K562 (cell line): Measurements from ENCODE around the gene LBHD1. TPM values are rescaled to one million over a fixed set of nuclear protein-coding genes. Genes with fewer than 3 reads are reported as not detected.

ENCODE experiments used
- CBX8 ChIP-seq: fragments of 200-600 bp; sonication (generic); IDR thresholded peaks from 2 replicates; pipeline ENCODE4 v1.6.1; 2012; ENCODE audit warnings: borderline replicate concordance, mixed run types, low read depth, mild to moderate bottlenecking, moderate library complexity, mixed read lengths, low read length, control low read depth, inconsistent platforms; ENCODE audit not compliant: poor library complexity, severe bottlenecking; ENCODE audit errors: extremely low read depth
- EGR1 ChIP-seq: fragments of 450-650 bp; conservative IDR thresholded peaks from 2 replicates; pipeline ENCODE4 v1.6.1; 2017; ENCODE audit warnings: mild to moderate bottlenecking
- HDGF ChIP-seq: fragments of 450-650 bp; IDR thresholded peaks from 2 replicates; pipeline ENCODE4 v1.6.1; 2016
- KDM2B ChIP-seq: fragments of 250-450 bp; sonication (Bioruptor Pico); IDR thresholded peaks from 2 replicates; pipeline ENCODE4 v1.8.0; 2021; ENCODE audit warnings: mild to moderate bottlenecking, moderate library complexity
- MAFF ChIP-seq: IDR thresholded peaks from 2 replicates; pipeline ENCODE4 v1.6.1; 2012; ENCODE audit warnings: low read length, improper control_type of control experiment
- SETDB1 ChIP-seq: IDR thresholded peaks from one replicate; pipeline ENCODE4 v1.6.1; 2012; ENCODE audit warnings: low read length, control low read depth, inconsistent platforms
- ZEB2 ChIP-seq: fragments of 450-650 bp; IDR thresholded peaks from 2 replicates; pipeline ENCODE4 v1.6.1; 2016
- ZNF24 ChIP-seq: fragments of 450-650 bp; IDR thresholded peaks from 2 replicates; pipeline ENCODE4 v1.6.1; 2016
- ZNF324 ChIP-seq: fragments of 250-450 bp; sonication (Bioruptor Pico); IDR thresholded peaks from 2 replicates; pipeline ENCODE4 v1.4.0; 2020; ENCODE audit warnings: mild to moderate bottlenecking
- ZNF780A ChIP-seq: fragments of 250-450 bp; sonication (Bioruptor Pico); IDR thresholded peaks from 2 replicates; pipeline ENCODE4 v1.5.0; 2021; ENCODE audit warnings: mild to moderate bottlenecking
- polyA plus RNA-seq, 8 experiments: library from polyadenylated mRNA; depleted of rRNA in 4 of 8; stranded (reverse) in 5 of 8; unstranded in 3 of 8; fragments of >200 nt; fragmentation: Nextera tagmentation in 2 of 8; fragmentation: Illumina TruSeq in 1 of 8; extraction: Ambion mirVana in 2 of 8; extraction: Trizol in 1 of 8; gene quantifications; 2 replicates each; pipeline versions ENCODE4 v1.2.1 to v1.2.3, GENCODE V29; 2011 to 2014; ENCODE audit warnings: inconsistent platforms in 1 of 8, missing spikeins in 1 of 8
- total RNA-seq, 7 experiments: library from RNA; depleted of rRNA in 6 of 7; stranded (reverse); fragments of >200 nt in 6 of 7; fragmentation: Illumina TruSeq in 2 of 7; extraction: Trizol in 2 of 7; gene quantifications; 2 replicates each; pipeline versions ENCODE4 v1.2.1 to v1.2.3, GENCODE V29; 2011 to 2021; ENCODE audit warnings: low replicate concordance in 1 of 7
- TF ChIP-seq, protein P1 (sequence below): IDR thresholded peaks from 2 replicates; pipeline ENCODE4 v1.6.1; 2014; ENCODE audit warnings: antibody characterized with exemption
- TF ChIP-seq, protein P2 (sequence below): fragments of 250-450 bp; sonication (Bioruptor Pico); IDR thresholded peaks from 2 replicates; pipeline ENCODE4 v1.4.0; 2020; ENCODE audit warnings: mild to moderate bottlenecking, moderate library complexity
- TF ChIP-seq, protein P3 (sequence below), 2 experiments: fragments of 450-650 bp; formaldehyde crosslinking in 1 of 2; IDR thresholded peaks; 2 replicates each; pipeline versions ENCODE4 v1.4.0 to v1.6.1; 2014 to 2020; ENCODE audit warnings: mild to moderate bottlenecking in 2 of 2, borderline replicate concordance in 1 of 2, low read depth in 1 of 2
- TF ChIP-seq, protein P4 (sequence below): fragments of 250-450 bp; sonication (Bioruptor Pico); IDR thresholded peaks from 2 replicates; pipeline ENCODE4 v1.9.0; 2021; ENCODE audit warnings: mild to moderate bottlenecking

Gene LBHD1
- total and polyA plus RNA-seq, 9 of the 15 experiments (the other 6 are each of a cell fraction or from before 2014, with no cell fraction given) = 2.6 to 28.0 (median 12.5) TPM

DNA sequence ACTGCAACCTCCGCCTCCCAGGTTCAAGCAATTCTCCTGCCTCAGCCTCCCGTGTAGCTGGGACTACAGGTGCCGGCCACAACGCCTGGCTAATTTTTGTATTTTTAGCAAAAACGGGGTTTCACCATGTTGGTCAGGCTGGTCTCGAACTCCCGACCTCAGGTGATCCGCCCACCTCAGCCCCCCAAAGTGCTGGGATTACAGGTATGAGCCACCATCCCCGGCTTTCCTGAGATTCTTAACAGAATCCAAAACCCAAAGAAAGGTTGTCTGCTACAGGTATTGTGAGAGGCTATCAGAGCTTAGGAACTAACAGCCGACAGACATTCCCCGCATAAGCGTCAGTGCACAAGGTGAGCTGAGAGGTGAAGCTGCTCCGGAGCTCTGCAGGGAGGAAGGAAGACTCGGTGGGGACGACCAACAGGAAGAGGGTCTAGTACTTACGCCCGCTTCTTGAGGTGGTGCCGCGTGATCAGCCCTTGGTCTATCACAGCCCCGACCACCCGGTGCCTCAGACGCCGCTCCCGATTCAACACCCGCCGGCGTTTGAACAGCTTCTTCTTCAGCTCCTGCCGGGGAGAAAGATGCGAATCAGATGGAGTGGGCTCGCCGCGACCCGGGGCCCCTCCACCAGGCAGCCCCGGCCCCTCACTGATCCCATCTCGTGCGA, 7.5 kb downstream of the LBHD1 start (continued):
- TF ChIP-seq, protein P1, sequence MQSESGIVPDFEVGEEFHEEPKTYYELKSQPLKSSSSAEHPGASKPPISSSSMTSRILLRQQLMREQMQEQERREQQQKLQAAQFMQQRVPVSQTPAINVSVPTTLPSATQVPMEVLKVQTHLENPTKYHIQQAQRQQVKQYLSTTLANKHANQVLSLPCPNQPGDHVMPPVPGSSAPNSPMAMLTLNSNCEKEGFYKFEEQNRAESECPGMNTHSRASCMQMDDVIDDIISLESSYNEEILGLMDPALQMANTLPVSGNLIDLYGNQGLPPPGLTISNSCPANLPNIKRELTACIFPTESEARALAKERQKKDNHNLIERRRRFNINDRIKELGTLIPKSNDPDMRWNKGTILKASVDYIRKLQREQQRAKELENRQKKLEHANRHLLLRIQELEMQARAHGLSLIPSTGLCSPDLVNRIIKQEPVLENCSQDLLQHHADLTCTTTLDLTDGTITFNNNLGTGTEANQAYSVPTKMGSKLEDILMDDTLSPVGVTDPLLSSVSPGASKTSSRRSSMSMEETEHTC = 0 out of 2 replicates have a peak, but pooled peaks have one; percentile 37
- no peak for TF ChIP-seq KDM2B (CRISPR knock-in tag)
- TF ChIP-seq, protein P2, sequence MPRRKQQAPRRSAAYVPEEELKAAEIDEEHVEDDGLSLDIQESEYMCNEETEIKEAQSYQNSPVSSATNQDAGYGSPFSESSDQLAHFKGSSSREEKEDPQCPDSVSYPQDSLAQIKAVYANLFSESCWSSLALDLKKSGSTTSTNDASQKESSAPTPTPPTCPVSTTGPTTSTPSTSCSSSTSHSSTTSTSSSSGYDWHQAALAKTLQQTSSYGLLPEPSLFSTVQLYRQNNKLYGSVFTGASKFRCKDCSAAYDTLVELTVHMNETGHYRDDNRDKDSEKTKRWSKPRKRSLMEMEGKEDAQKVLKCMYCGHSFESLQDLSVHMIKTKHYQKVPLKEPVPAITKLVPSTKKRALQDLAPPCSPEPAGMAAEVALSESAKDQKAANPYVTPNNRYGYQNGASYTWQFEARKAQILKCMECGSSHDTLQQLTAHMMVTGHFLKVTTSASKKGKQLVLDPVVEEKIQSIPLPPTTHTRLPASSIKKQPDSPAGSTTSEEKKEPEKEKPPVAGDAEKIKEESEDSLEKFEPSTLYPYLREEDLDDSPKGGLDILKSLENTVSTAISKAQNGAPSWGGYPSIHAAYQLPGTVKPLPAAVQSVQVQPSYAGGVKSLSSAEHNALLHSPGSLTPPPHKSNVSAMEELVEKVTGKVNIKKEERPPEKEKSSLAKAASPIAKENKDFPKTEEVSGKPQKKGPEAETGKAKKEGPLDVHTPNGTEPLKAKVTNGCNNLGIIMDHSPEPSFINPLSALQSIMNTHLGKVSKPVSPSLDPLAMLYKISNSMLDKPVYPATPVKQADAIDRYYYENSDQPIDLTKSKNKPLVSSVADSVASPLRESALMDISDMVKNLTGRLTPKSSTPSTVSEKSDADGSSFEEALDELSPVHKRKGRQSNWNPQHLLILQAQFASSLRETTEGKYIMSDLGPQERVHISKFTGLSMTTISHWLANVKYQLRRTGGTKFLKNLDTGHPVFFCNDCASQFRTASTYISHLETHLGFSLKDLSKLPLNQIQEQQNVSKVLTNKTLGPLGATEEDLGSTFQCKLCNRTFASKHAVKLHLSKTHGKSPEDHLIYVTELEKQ (CRISPR knock-in tag) = no peak
- TF ChIP-seq, protein P3, sequence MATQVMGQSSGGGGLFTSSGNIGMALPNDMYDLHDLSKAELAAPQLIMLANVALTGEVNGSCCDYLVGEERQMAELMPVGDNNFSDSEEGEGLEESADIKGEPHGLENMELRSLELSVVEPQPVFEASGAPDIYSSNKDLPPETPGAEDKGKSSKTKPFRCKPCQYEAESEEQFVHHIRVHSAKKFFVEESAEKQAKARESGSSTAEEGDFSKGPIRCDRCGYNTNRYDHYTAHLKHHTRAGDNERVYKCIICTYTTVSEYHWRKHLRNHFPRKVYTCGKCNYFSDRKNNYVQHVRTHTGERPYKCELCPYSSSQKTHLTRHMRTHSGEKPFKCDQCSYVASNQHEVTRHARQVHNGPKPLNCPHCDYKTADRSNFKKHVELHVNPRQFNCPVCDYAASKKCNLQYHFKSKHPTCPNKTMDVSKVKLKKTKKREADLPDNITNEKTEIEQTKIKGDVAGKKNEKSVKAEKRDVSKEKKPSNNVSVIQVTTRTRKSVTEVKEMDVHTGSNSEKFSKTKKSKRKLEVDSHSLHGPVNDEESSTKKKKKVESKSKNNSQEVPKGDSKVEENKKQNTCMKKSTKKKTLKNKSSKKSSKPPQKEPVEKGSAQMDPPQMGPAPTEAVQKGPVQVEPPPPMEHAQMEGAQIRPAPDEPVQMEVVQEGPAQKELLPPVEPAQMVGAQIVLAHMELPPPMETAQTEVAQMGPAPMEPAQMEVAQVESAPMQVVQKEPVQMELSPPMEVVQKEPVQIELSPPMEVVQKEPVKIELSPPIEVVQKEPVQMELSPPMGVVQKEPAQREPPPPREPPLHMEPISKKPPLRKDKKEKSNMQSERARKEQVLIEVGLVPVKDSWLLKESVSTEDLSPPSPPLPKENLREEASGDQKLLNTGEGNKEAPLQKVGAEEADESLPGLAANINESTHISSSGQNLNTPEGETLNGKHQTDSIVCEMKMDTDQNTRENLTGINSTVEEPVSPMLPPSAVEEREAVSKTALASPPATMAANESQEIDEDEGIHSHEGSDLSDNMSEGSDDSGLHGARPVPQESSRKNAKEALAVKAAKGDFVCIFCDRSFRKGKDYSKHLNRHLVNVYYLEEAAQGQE (IDR thresholded peaks at IDR 0.05; ENCODE audit: borderline replicate concordance) = no peak
- TF ChIP-seq, protein P3 (CRISPR knock-in tag; IDR thresholded peaks at IDR 0.05; ENCODE audit: low read depth) = peak; percentile 10; the same call in 1 of the 2 replicates
- no peak for TF ChIP-seq MAFF
- TF ChIP-seq ZEB2 = peak; percentile 57; the same call in 1 of the 2 replicates
- TF ChIP-seq ZNF24 = no peak
- TF ChIP-seq ZNF324 (CRISPR knock-in tag) = no peak
- 0 out of 2 replicates have a peak, but pooled peaks have one; percentile 46 for TF ChIP-seq HDGF
- TF ChIP-seq ZNF780A (CRISPR knock-in tag) = no peak
- TF ChIP-seq, protein P4, sequence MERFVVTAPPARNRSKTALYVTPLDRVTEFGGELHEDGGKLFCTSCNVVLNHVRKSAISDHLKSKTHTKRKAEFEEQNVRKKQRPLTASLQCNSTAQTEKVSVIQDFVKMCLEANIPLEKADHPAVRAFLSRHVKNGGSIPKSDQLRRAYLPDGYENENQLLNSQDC (CRISPR knock-in tag) = no peak
- no peak for TF ChIP-seq SETDB1
- no peak for TF ChIP-seq CBX8
- peak; percentile 67 for TF ChIP-seq EGR1
